ENCODE measurements around the gene CEP126. TPM values are rescaled to one million over a fixed set of nuclear protein-coding genes. Genes with fewer than 3 reads are reported as not detected.

CEP126 gene
- total and polyA plus RNA-seq, 9 donors = 2.3 to 6.6 (median 3.5) TPM

DNA sequence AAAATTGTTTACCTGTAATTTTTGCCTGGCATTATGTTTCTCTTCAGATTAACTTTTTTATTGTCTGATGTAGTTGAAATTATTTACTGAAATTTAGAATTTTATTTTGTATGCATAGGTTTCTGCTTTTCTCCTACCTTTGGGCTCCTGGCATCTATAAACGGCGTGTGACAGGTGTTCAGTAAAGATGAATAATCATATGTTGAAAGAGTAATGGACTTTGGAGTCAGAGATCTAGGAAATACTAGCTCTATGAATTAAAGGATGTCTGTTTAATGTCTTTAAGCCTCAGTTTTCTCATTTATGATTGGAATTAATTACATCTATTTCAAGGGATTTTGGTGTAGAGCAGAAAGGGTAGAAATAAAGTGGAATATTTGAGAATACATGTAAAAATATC lies 8.7 kb downstream of the CEP126 start:
- no peaks in the 10 kb centered on the region for H3K4me1 ChIP-seq (ENCODE audit: control insufficient read depth, insufficient read depth, low read length)
- no peak overlapping the region for H3K4me3 ChIP-seq (ENCODE audit: low read length)
- H3K9me3 ChIP-seq (replicated peaks; ENCODE audit: control insufficient read depth, low read depth, low read length) = no peaks in the 10 kb centered on the region
- H3K27me3 ChIP-seq (ENCODE audit: control insufficient read depth, insufficient read depth, low read length) = no peaks in the 10 kb centered on the region
- WGBS (ENCODE audit: insufficient coverage) = no CpG with 5 or more reads among the region's 2 CpGs
- no peaks in the 10 kb centered on the region for H3K36me3 ChIP-seq (ENCODE audit: control insufficient read depth, insufficient read depth, low read length)
- no peak overlapping the region for H3K27ac ChIP-seq (ENCODE audit: low read length)
- DNase-seq = no peak

DNA sequence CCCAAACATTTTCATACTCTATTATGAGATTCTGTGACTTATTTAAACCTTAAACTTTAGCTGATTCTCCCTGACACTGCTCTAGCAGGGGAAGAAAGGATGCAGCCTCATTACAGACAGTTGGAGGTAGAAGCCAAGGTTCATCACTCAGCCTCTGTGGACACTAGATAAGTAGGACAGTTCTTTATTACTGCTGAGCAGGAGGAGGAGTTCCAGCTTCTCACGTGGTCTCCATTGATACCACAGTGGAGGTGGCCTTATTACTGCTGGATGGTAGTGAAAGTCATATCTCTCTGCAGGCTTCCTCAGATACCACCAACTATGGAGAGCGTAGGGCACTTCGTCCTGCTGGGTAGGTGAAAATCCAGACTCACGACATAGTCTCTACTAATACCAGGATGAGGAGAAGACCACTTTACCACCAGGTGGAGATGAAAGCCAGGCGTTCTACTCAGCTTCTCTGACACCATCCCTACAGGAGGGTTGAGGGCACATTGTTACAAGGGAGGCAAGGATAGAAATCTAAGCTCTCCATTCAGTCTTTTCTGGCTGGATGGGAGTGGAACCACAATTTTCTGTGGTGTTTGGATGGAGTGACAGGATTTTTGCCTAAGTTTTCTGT lies 14.6 kb downstream of the CEP126 start:
- Histone ChIP-seq H3K27ac (ENCODE audit: low read length) (no peak overlapping the region), H3K4me1 (ENCODE audit: control insufficient read depth, insufficient read depth, low read length) (no peaks in the 10 kb centered on the region), H3K27me3 (ENCODE audit: control insufficient read depth, insufficient read depth, low read length) (no peaks in the 10 kb centered on the region), H3K4me3 (ENCODE audit: low read length) (no peak overlapping the region), H3K36me3 (ENCODE audit: control insufficient read depth, insufficient read depth, low read length) (no peaks in the 10 kb centered on the region), H3K9me3 (replicated peaks; ENCODE audit: control insufficient read depth, low read depth, low read length) (no peaks in the 10 kb centered on the region)
- no peak for DNase-seq
- 100% methylated on average over 1 of the region's 5 CpGs for WGBS (ENCODE audit: insufficient coverage)

GRCh38 chr11:101931692-101932091 lies 16.9 kb downstream of the CEP126 start:
- no peak overlapping the region for H3K4me3 ChIP-seq (ENCODE audit: low read length)
- no peak for DNase-seq
- no peaks in the 10 kb centered on the region for H3K27me3 ChIP-seq (ENCODE audit: control insufficient read depth, insufficient read depth, low read length)
- no peaks in the 10 kb centered on the region for H3K9me3 ChIP-seq (replicated peaks; ENCODE audit: control insufficient read depth, low read depth, low read length)
- H3K36me3 ChIP-seq (ENCODE audit: control insufficient read depth, insufficient read depth, low read length) = no peaks in the 10 kb centered on the region
- no peak overlapping the region for H3K27ac ChIP-seq (ENCODE audit: low read length)
- no peaks in the 10 kb centered on the region for H3K4me1 ChIP-seq (ENCODE audit: control insufficient read depth, insufficient read depth, low read length)
- WGBS (ENCODE audit: insufficient coverage) = 76% methylated on average over 3 of the region's 6 CpGs

GRCh38 chr11:101940901-101941520 lies 26.2 kb downstream of the CEP126 start:
- 100% methylated on average over 1 of the region's 3 CpGs for WGBS (ENCODE audit: insufficient coverage)
- Histone ChIP-seq H3K27ac (ENCODE audit: low read length) (no peak overlapping the region), H3K4me1 (ENCODE audit: control insufficient read depth, insufficient read depth, low read length) (no peaks in the 10 kb centered on the region), H3K9me3 (replicated peaks; ENCODE audit: control insufficient read depth, low read depth, low read length) (no peaks in the 10 kb centered on the region), H3K4me3 (ENCODE audit: low read length) (no peak overlapping the region), H3K36me3 (ENCODE audit: control insufficient read depth, insufficient read depth, low read length) (no peaks in the 10 kb centered on the region), H3K27me3 (ENCODE audit: control insufficient read depth, insufficient read depth, low read length) (no peaks in the 10 kb centered on the region)
- no peak for DNase-seq

DNA sequence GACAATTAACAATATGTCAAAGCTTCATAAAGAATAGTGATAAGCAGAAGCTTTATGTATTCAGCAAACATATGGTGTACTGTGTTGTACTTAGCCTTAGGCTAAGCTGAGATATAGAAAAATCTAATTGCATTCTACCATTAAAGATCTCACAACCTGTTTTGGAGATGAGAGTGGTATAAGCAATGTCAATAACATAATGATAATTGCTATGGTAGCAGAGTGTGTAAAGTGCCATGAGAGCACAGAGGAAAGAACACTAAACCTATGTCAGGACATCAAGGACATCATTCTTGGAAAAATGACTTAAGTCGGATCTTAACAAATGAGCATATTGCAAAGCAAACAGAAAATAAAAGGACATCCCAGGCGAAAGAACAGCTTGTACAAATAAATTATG lies 30.1 kb downstream of the CEP126 start:
- Histone ChIP-seq H3K4me3 (ENCODE audit: low read length) (no peak overlapping the region), H3K27ac (ENCODE audit: low read length) (no peak overlapping the region), H3K4me1 (ENCODE audit: control insufficient read depth, insufficient read depth, low read length) (no peaks in the 10 kb centered on the region), H3K9me3 (replicated peaks; ENCODE audit: control insufficient read depth, low read depth, low read length) (no peaks in the 10 kb centered on the region), H3K36me3 (ENCODE audit: control insufficient read depth, insufficient read depth, low read length) (no peaks in the 10 kb centered on the region), H3K27me3 (ENCODE audit: control insufficient read depth, insufficient read depth, low read length) (no peaks in the 10 kb centered on the region)
- WGBS (ENCODE audit: insufficient coverage) = no CpG with 5 or more reads among the region's 2 CpGs
- DNase-seq = no peak

- no peaks in the 10 kb centered on the region for H3K36me3 ChIP-seq (ENCODE audit: control insufficient read depth, insufficient read depth, low read length)
- WGBS (ENCODE audit: insufficient coverage) = no CpG with 5 or more reads among the region's 4 CpGs
Observed at GRCh38 chr11:101945448-101945847, 30.6 kb downstream of the CEP126 start.

DNA sequence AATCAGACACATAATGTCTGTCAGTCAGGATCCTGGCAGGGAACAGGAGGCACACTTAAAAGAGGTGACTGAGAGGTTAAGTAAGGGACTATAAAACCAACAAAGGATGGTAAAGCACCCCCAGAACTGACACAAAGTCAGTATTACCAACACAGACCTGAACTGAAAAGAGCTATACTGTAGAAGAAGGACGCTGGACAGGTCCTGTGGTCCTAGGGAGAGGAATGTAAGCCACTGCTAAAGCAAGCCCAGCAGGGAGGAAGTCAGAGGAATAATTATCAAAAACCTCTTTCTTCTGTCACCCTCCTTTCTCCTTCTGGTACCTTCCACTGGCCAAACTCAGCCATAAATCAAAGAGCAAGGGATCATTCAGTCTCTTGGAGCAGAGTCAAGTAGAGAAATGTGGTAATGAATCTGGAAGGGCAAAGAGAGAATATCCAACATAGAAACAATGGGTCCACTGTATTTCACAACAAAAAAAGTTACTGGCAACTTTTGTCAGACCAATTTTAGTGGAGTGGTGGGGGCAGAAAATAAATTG lies 34.9 kb downstream of the CEP126 start:
- Histone ChIP-seq H3K27me3 (ENCODE audit: control insufficient read depth, insufficient read depth, low read length) (no peaks in the 10 kb centered on the region), H3K9me3 (replicated peaks; ENCODE audit: control insufficient read depth, low read depth, low read length) (no peaks in the 10 kb centered on the region), H3K36me3 (ENCODE audit: control insufficient read depth, insufficient read depth, low read length) (no peaks in the 10 kb centered on the region), H3K27ac (ENCODE audit: low read length) (no peak overlapping the region), H3K4me3 (ENCODE audit: low read length) (no peak overlapping the region), H3K4me1 (ENCODE audit: control insufficient read depth, insufficient read depth, low read length) (no peaks in the 10 kb centered on the region)
- WGBS (ENCODE audit: insufficient coverage) = no CpG with 5 or more reads among the region's 1 CpG
- DNase-seq = no peak

More at GRCh38 chr11:101945448-101945847, 30.6 kb downstream of the CEP126 start:
- Histone ChIP-seq H3K4me1 (ENCODE audit: control insufficient read depth, insufficient read depth, low read length) (no peaks in the 10 kb centered on the region), H3K4me3 (ENCODE audit: low read length) (no peak overlapping the region), H3K27ac (ENCODE audit: low read length) (no peak overlapping the region), H3K9me3 (replicated peaks; ENCODE audit: control insufficient read depth, low read depth, low read length) (no peaks in the 10 kb centered on the region), H3K27me3 (ENCODE audit: control insufficient read depth, insufficient read depth, low read length) (no peaks in the 10 kb centered on the region)
- no peak for DNase-seq

GRCh38 chr11:101955278-101955677 lies 40.5 kb downstream of the CEP126 start:
- H3K27ac ChIP-seq (ENCODE audit: low read length) = no peak overlapping the region
- no peaks in the 10 kb centered on the region for H3K36me3 ChIP-seq (ENCODE audit: control insufficient read depth, insufficient read depth, low read length)
- H3K4me1 ChIP-seq (ENCODE audit: control insufficient read depth, insufficient read depth, low read length) = no peaks in the 10 kb centered on the region
- H3K4me3 ChIP-seq (ENCODE audit: low read length) = no peak overlapping the region
- no peaks in the 10 kb centered on the region for H3K9me3 ChIP-seq (replicated peaks; ENCODE audit: control insufficient read depth, low read depth, low read length)
- no peak for DNase-seq
- no peaks in the 10 kb centered on the region for H3K27me3 ChIP-seq (ENCODE audit: control insufficient read depth, insufficient read depth, low read length)
- no CpG with 5 or more reads among the region's 3 CpGs for WGBS (ENCODE audit: insufficient coverage)

- no peak for DNase-seq
- H3K36me3 ChIP-seq (ENCODE audit: control insufficient read depth, insufficient read depth, low read length) = no peaks in the 10 kb centered on the region
- H3K4me1 ChIP-seq (ENCODE audit: control insufficient read depth, insufficient read depth, low read length) = no peaks in the 10 kb centered on the region
- 92% methylated on average over 5 of the region's 5 CpGs for WGBS (ENCODE audit: insufficient coverage)
- H3K27ac ChIP-seq (ENCODE audit: low read length) = no peak overlapping the region
- H3K27me3 ChIP-seq (ENCODE audit: control insufficient read depth, insufficient read depth, low read length) = no peaks in the 10 kb centered on the region
- no peaks in the 10 kb centered on the region for H3K9me3 ChIP-seq (replicated peaks; ENCODE audit: control insufficient read depth, low read depth, low read length)
- H3K4me3 ChIP-seq (ENCODE audit: low read length) = no peak overlapping the region
Observed at GRCh38 chr11:101955701-101956100, 40.9 kb downstream of the CEP126 start.

DNA sequence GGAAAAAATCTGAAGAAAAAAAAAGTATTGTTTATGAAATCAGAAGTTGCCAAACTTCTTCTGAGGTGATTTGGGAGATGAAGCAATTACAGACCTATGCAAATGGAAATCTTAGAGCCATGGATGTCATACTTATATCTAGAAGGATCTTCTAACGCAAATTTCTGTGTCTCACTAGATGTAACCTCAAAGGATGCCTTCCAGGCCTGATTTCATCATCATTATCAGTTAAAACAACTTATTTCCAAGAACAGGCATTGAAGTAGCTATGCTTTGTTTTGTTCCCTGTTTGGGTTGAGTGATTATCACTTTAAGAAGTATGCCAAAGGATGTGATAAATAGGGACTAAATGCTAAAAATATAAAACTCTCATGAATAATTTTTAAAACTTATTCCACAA lies 45.4 kb downstream of the CEP126 start:
- Histone ChIP-seq H3K4me3 (ENCODE audit: low read length) (no peak overlapping the region), H3K36me3 (ENCODE audit: control insufficient read depth, insufficient read depth, low read length) (no peaks in the 10 kb centered on the region), H3K27ac (ENCODE audit: low read length) (no peak overlapping the region), H3K9me3 (replicated peaks; ENCODE audit: control insufficient read depth, low read depth, low read length) (no peaks in the 10 kb centered on the region), H3K4me1 (ENCODE audit: control insufficient read depth, insufficient read depth, low read length) (no peaks in the 10 kb centered on the region), H3K27me3 (ENCODE audit: control insufficient read depth, insufficient read depth, low read length) (no peaks in the 10 kb centered on the region)
- no peak for DNase-seq
- WGBS (ENCODE audit: insufficient coverage) = no CpG with 5 or more reads among the region's 1 CpG

Data from muscle of leg (tissue), 11 donors.